ENCODE data around the gene EBF3. TPM values are rescaled to one million over a fixed set of nuclear protein-coding genes. Genes with fewer than 3 reads are reported as not detected.
A peak's percentile ranks its signal among the peaks of the same experiment; 100 is the strongest.

EBF3 gene
- total RNA-seq, 4 donors from 2014 or later: 1.4 to 4.2 (median 2.4) TPM

- no peak overlapping the region for H3K4me3 ChIP-seq
- no peak for DNase-seq (ENCODE audit: low spot score in 2 of 2)
- TF ChIP-seq POLR2AphosphoS5 (IDR thresholded peaks at IDR 0.05) (no peak), CTCF (IDR thresholded peaks at IDR 0.05) (no peak), EP300 (IDR thresholded peaks at IDR 0.05) (no peak), POLR2A (IDR thresholded peaks at IDR 0.05) (no peak)
- H3K27me3 ChIP-seq: peaks cover 10% of the 10 kb centered on the region
- H3K4me1 ChIP-seq: no peaks in the 10 kb centered on the region
- WGBS: 77% methylated on average over 12 of the region's 12 CpGs
- no peaks in the 10 kb centered on the region for H3K9me3 ChIP-seq
- no peak overlapping the region for H3K27ac ChIP-seq
- H3K36me3 ChIP-seq: peaks cover 29% of the 10 kb centered on the region
Observed at GRCh38 chr10:129843702-129844101, 120.4 kb downstream of the EBF3 start.

GRCh38 chr10:129843131-129843541, 120.9 kb downstream of the EBF3 start:
- peak in 1 of 2 donors; percentile 49 for DNase-seq (ENCODE audit: low spot score in 2 of 2)
- WGBS: 93% methylated on average over 22 of the region's 22 CpGs

GRCh38 chr10:129842031-129842430, 122.0 kb downstream of the EBF3 start:
- H3K27me3 ChIP-seq: peaks cover 5% of the 10 kb centered on the region
- DNase-seq (ENCODE audit: low spot score in 2 of 2): peak in 1 of 2 donors; percentile 30
- H3K4me3 ChIP-seq: no peak overlapping the region
- H3K9me3 ChIP-seq: no peaks in the 10 kb centered on the region
- 95% methylated on average over 16 of the region's 21 CpGs for WGBS
- H3K27ac ChIP-seq: no peak overlapping the region
- peaks cover 29% of the 10 kb centered on the region for H3K36me3 ChIP-seq
- no peak for TF ChIP-seq POLR2AphosphoS5 (IDR thresholded peaks at IDR 0.05)
- TF ChIP-seq EP300 (IDR thresholded peaks at IDR 0.05): no peak
- TF ChIP-seq CTCF (IDR thresholded peaks at IDR 0.05): no peak
- no peak for TF ChIP-seq POLR2A (IDR thresholded peaks at IDR 0.05)
- H3K4me1 ChIP-seq: no peaks in the 10 kb centered on the region

More at GRCh38 chr10:129843131-129843541, 120.9 kb downstream of the EBF3 start:
- Histone ChIP-seq H3K36me3 (peaks cover 30% of the 10 kb centered on the region), H3K27ac (no peak overlapping the region), H3K9me3 (no peaks in the 10 kb centered on the region), H3K4me3 (no peak overlapping the region), H3K27me3 (peaks cover 9% of the 10 kb centered on the region), H3K4me1 (no peaks in the 10 kb centered on the region)
- no peak for TF ChIP-seq CTCF (IDR thresholded peaks at IDR 0.05)
- TF ChIP-seq POLR2AphosphoS5 (IDR thresholded peaks at IDR 0.05): no peak
- TF ChIP-seq POLR2A (IDR thresholded peaks at IDR 0.05): no peak
- TF ChIP-seq EP300 (IDR thresholded peaks at IDR 0.05): no peak

GRCh38 chr10:129841590-129841989, 122.5 kb downstream of the EBF3 start:
- peaks cover under 1% of the 10 kb centered on the region for H3K27me3 ChIP-seq
- TF ChIP-seq EP300 (IDR thresholded peaks at IDR 0.05): no peak
- H3K4me3 ChIP-seq: no peak overlapping the region
- H3K36me3 ChIP-seq: peaks cover 26% of the 10 kb centered on the region
- 92% methylated on average over 9 of the region's 9 CpGs for WGBS
- H3K4me1 ChIP-seq: no peaks in the 10 kb centered on the region
- H3K9me3 ChIP-seq: no peaks in the 10 kb centered on the region
- no peak for DNase-seq (ENCODE audit: low spot score in 2 of 2)
- H3K27ac ChIP-seq: no peak overlapping the region

GRCh38 chr10:129841071-129841470, 123.0 kb downstream of the EBF3 start:
- TF ChIP-seq POLR2AphosphoS5 (IDR thresholded peaks at IDR 0.05) (no peak), CTCF (IDR thresholded peaks at IDR 0.05) (no peak), POLR2A (IDR thresholded peaks at IDR 0.05) (no peak), EP300 (IDR thresholded peaks at IDR 0.05) (no peak)
- no peaks in the 10 kb centered on the region for H3K9me3 ChIP-seq
- WGBS: 95% methylated on average over 16 of the region's 16 CpGs

GRCh38 chr10:129840196-129840590, 123.9 kb downstream of the EBF3 start:
- no peak for DNase-seq (ENCODE audit: low spot score in 2 of 2)
- H3K27me3 ChIP-seq: no peaks in the 10 kb centered on the region
- no peak overlapping the region for H3K27ac ChIP-seq
- 96% methylated on average over 29 of the region's 29 CpGs for WGBS
- H3K9me3 ChIP-seq: no peaks in the 10 kb centered on the region
- TF ChIP-seq POLR2A (IDR thresholded peaks at IDR 0.05): no peak
- TF ChIP-seq POLR2AphosphoS5 (IDR thresholded peaks at IDR 0.05): no peak
- no peak for TF ChIP-seq CTCF (IDR thresholded peaks at IDR 0.05)
- TF ChIP-seq EP300 (IDR thresholded peaks at IDR 0.05): no peak
- H3K4me3 ChIP-seq: no peak overlapping the region
- H3K4me1 ChIP-seq: no peaks in the 10 kb centered on the region
- H3K36me3 ChIP-seq: peaks cover 26% of the 10 kb centered on the region

More at GRCh38 chr10:129841071-129841470, 123.0 kb downstream of the EBF3 start:
- Histone ChIP-seq H3K27ac (no peak overlapping the region), H3K36me3 (peaks cover 26% of the 10 kb centered on the region), H3K4me1 (no peaks in the 10 kb centered on the region), H3K27me3 (no peaks in the 10 kb centered on the region), H3K4me3 (no peak overlapping the region)
- DNase-seq (ENCODE audit: low spot score in 2 of 2): peak in 1 of 2 donors; percentile 32

Data from suprapubic skin (tissue), 4 donors.